Neuronal stem cell (in vitro differentiated cells): Measurements from ENCODE around the gene HEY2.

Source experiments
- DNase-seq: peaks from one replicate; pipeline ENCODE4 v3.0.0-alpha.2; 2013; ENCODE audit warnings: low spot score
- H2AFZ ChIP-seq: one replicate; pipeline ENCODE4 v1.6.1; 2013; ENCODE audit warnings: mild to moderate bottlenecking, low read length, inconsistent platforms
- H2AK5ac ChIP-seq: 2 replicates; pipeline ENCODE4 v1.6.1; 2013; ENCODE audit warnings: low read depth, mild to moderate bottlenecking, inconsistent platforms, low read length, moderate library complexity, mixed read lengths
- H2BK120ac ChIP-seq: 2 replicates; pipeline ENCODE4 v1.6.1; 2013; ENCODE audit warnings: low read depth, mild to moderate bottlenecking, inconsistent platforms, low read length, moderate library complexity, mixed read lengths
- H2BK12ac ChIP-seq: one replicate; pipeline ENCODE4 v1.6.1; 2013; ENCODE audit warnings: low read length, inconsistent platforms
- H2BK15ac ChIP-seq: 2 replicates; pipeline ENCODE4 v1.6.1; 2013; ENCODE audit warnings: mild to moderate bottlenecking, low read length, inconsistent platforms, mixed read lengths
- H2BK5ac ChIP-seq: one replicate; pipeline ENCODE4 v1.6.1; 2013; ENCODE audit warnings: inconsistent platforms, mild to moderate bottlenecking, low read length, moderate library complexity
- H3K14ac ChIP-seq: one replicate; pipeline ENCODE4 v1.6.1; 2013; ENCODE audit warnings: low read length, inconsistent platforms
- H3K18ac ChIP-seq: 2 replicates; pipeline ENCODE4 v1.6.1; 2013; ENCODE audit warnings: low read length, inconsistent platforms
- H3K23ac ChIP-seq: 2 replicates; pipeline ENCODE4 v1.6.1; 2013; ENCODE audit warnings: low read depth, mild to moderate bottlenecking, mixed read lengths, low read length, inconsistent platforms; ENCODE audit not compliant: poor library complexity
- H3K27ac ChIP-seq: replicated peaks from 3 replicates; pipeline ENCODE4 v1.5.1; 2013; ENCODE audit warnings: low read length, inconsistent platforms
- H3K27me3 ChIP-seq, 3 experiments: 2 replicates each; pipeline ENCODE4 v1.6.1; 2013; ENCODE audit warnings: low read length in 3 of 3, mild to moderate bottlenecking in 2 of 3, inconsistent platforms in 1 of 3, low read depth in 1 of 3, mixed read lengths in 1 of 3, moderate library complexity in 1 of 3; ENCODE audit not compliant: control insufficient read depth in 3 of 3, insufficient read depth in 3 of 3
- H3K36me3 ChIP-seq, 2 donors: replicated peaks in 1 of 2; 2 replicates each; pipeline ENCODE4 v1.6.1; 2013; ENCODE audit warnings: low read length in 2 of 2; ENCODE audit not compliant: control insufficient read depth in 2 of 2, insufficient read depth in 2 of 2
- H3K4ac ChIP-seq: 2 replicates; pipeline ENCODE4 v1.6.1; 2013; ENCODE audit warnings: inconsistent platforms, mild to moderate bottlenecking, low read length, moderate library complexity
- H3K4me1 ChIP-seq, 2 donors: 1 replicate in 1 of 2; 2 replicates in 1 of 2; pipeline ENCODE4 v1.6.1; 2013; ENCODE audit warnings: low read length in 2 of 2, low read depth in 1 of 2; ENCODE audit not compliant: control insufficient read depth in 2 of 2, insufficient read depth in 1 of 2
- H3K4me2 ChIP-seq: one replicate; pipeline ENCODE4 v1.6.1; 2013; ENCODE audit warnings: mild to moderate bottlenecking, low read length, inconsistent platforms; ENCODE audit not compliant: insufficient read depth, poor library complexity, severe bottlenecking
- H3K4me3 ChIP-seq, 2 donors: 2 replicates each; pipeline ENCODE4 v1.5.1; 2013; ENCODE audit warnings: low read length in 2 of 2, mild to moderate bottlenecking in 2 of 2, inconsistent platforms in 1 of 2, moderate library complexity in 1 of 2
- H3K79me1 ChIP-seq: one replicate; pipeline ENCODE4 v1.6.1; 2013; ENCODE audit warnings: low read depth, mild to moderate bottlenecking, inconsistent platforms, low read length, moderate library complexity
- H3K9ac ChIP-seq: one replicate; pipeline ENCODE4 v1.6.1; 2013; ENCODE audit warnings: mild to moderate bottlenecking, low read depth, low read length, inconsistent platforms; ENCODE audit not compliant: poor library complexity
- H3K9me3 ChIP-seq, 2 donors: replicated peaks in 1 of 2; 2 replicates each; pipeline versions ENCODE3 to v1.6.1; 2013; ENCODE audit warnings: low read length in 2 of 2, mild to moderate bottlenecking in 2 of 2, inconsistent platforms in 1 of 2, low read depth in 1 of 2, mixed read lengths in 1 of 2, moderate library complexity in 1 of 2; ENCODE audit not compliant: control insufficient read depth in 2 of 2, insufficient read depth in 1 of 2
- H4K8ac ChIP-seq: one replicate; pipeline ENCODE4 v1.6.1; 2013; ENCODE audit warnings: low read depth, mild to moderate bottlenecking, inconsistent platforms, low read length, moderate library complexity
- H4K91ac ChIP-seq: one replicate; pipeline ENCODE4 v1.6.1; 2013; ENCODE audit warnings: low read length, low read depth, mild to moderate bottlenecking, inconsistent platforms; ENCODE audit not compliant: poor library complexity
- WGBS, 2 donors: extraction: QIAGEN DNeasy Blood & Tissue Kit; methylation state at CpG; one replicate each; pipeline ENCODE4 v1.1.7; 2013; ENCODE audit warnings: missing lambda C conversion rate in 2 of 2, mixed read lengths in 1 of 2; ENCODE audit not compliant: insufficient read length in 2 of 2, insufficient replicate concordance in 1 of 2; ENCODE audit errors: extremely low coverage in 2 of 2; 5-methylcytosine and 5-hydroxymethylcytosine counted together

HEY2 gene

GRCh38 chr6:125780540-125781313, 31.3 kb downstream of the HEY2 start:
- Histone ChIP-seq H3K36me3 (no peaks in the 10 kb centered on the region), H3K4ac (no peak overlapping the region), H3K9ac (peak overlapping the region; percentile 71), H2BK12ac (no peak overlapping the region), H2AK5ac (no peak overlapping the region), H3K27me3 (peaks cover 0 to 5% (median 0%) of the 10 kb centered on the region in 3 experiments), H3K23ac (no peak overlapping the region), H4K8ac (no peak overlapping the region), H3K4me1 (no peaks in the 10 kb centered on the region), H3K14ac (no peak overlapping the region), H2BK5ac (no peak overlapping the region), H4K91ac (no peak overlapping the region), H3K79me1 (no peaks in the 10 kb centered on the region), H3K4me2 (peak overlapping the region; percentile 55), H3K27ac (no peak overlapping the region), H3K18ac (no peak overlapping the region), H3K4me3 (peak overlapping the region; percentile 57 to 79), H3K9me3 (peaks cover 0 to 5% of the 10 kb centered on the region in 2 donors), H2BK15ac (no peak overlapping the region), H2BK120ac (no peak overlapping the region), H2AFZ (peak overlapping the region; percentile 90)
- DNase-seq: peak; percentile 30
- no CpG with 5 or more reads among the region's 28 CpGs for WGBS, 2 donors

GRCh38 chr6:125781314-125781868, 32.0 kb downstream of the HEY2 start:
- DNase-seq: no peak
- no CpG with 5 or more reads among the region's 3 CpGs for WGBS, 2 donors

GRCh38 chr6:125784365-125784764, 34.9 kb downstream of the HEY2 start:
- H2BK120ac ChIP-seq: no peak overlapping the region

More at GRCh38 chr6:125781314-125781868, 32.0 kb downstream of the HEY2 start:
- H2BK15ac ChIP-seq: no peak overlapping the region
- no peak overlapping the region for H3K27ac ChIP-seq
- H3K18ac ChIP-seq: no peak overlapping the region
- H3K9ac ChIP-seq: no peak overlapping the region
- H3K4me3 ChIP-seq: peak overlapping the region; percentile 57 to 79
- H3K36me3 ChIP-seq: no peaks in the 10 kb centered on the region
- no peak overlapping the region for H2BK12ac ChIP-seq
- no peaks in the 10 kb centered on the region for H3K4me1 ChIP-seq
- H2AFZ ChIP-seq: peak overlapping the region; percentile 90
- no peak overlapping the region for H2BK120ac ChIP-seq
- no peak overlapping the region for H3K23ac ChIP-seq
- H3K79me1 ChIP-seq: no peaks in the 10 kb centered on the region
- peak overlapping the region; percentile 55 for H3K4me2 ChIP-seq
- H2AK5ac ChIP-seq: no peak overlapping the region
- peaks cover 0 to 5% of the 10 kb centered on the region in 2 donors for H3K9me3 ChIP-seq
- H2BK5ac ChIP-seq: no peak overlapping the region
- no peak overlapping the region for H3K4ac ChIP-seq
- H4K91ac ChIP-seq: no peak overlapping the region
- H3K14ac ChIP-seq: no peak overlapping the region
- H4K8ac ChIP-seq: no peak overlapping the region
- H3K27me3 ChIP-seq: peaks cover 0 to 5% (median 0%) of the 10 kb centered on the region in 3 experiments

GRCh38 chr6:125787791-125788190, 38.4 kb downstream of the HEY2 start:
- WGBS, 2 donors: no CpG with 5 or more reads among the region's 2 CpGs
- Histone ChIP-seq H3K79me1 (peaks cover 2% of the 10 kb centered on the region), H3K27me3 (no peaks in the 10 kb centered on the region), H2BK12ac (no peak overlapping the region), H2BK5ac (no peak overlapping the region), H4K91ac (no peak overlapping the region), H3K4me1 (peaks cover 5 to 6% of the 10 kb centered on the region in 2 donors), H2AK5ac (no peak overlapping the region), H3K4me3 (no peak overlapping the region), H3K9me3 (peaks cover 0 to 4% of the 10 kb centered on the region in 2 donors), H2AFZ (no peak overlapping the region), H3K14ac (no peak overlapping the region), H2BK15ac (no peak overlapping the region), H3K23ac (no peak overlapping the region), H3K36me3 (no peaks in the 10 kb centered on the region), H3K27ac (no peak overlapping the region), H3K4me2 (no peak overlapping the region), H3K18ac (no peak overlapping the region), H3K9ac (no peak overlapping the region), H3K4ac (no peak overlapping the region), H2BK120ac (no peak overlapping the region), H4K8ac (no peak overlapping the region)
- DNase-seq: no peak

More at GRCh38 chr6:125784365-125784764, 34.9 kb downstream of the HEY2 start:
- H2BK12ac ChIP-seq: no peak overlapping the region
- H3K27ac ChIP-seq: no peak overlapping the region
- no peaks in the 10 kb centered on the region for H3K79me1 ChIP-seq
- H3K36me3 ChIP-seq: no peaks in the 10 kb centered on the region
- no peak overlapping the region for H3K9ac ChIP-seq
- H3K4me2 ChIP-seq: no peak overlapping the region
- DNase-seq: no peak
- H3K23ac ChIP-seq: no peak overlapping the region
- no peak overlapping the region for H4K91ac ChIP-seq
- H3K4me1 ChIP-seq: peaks cover 0 to under 1% of the 10 kb centered on the region in 2 donors
- H3K27me3 ChIP-seq: no peaks in the 10 kb centered on the region
- peaks cover 0 to 5% of the 10 kb centered on the region in 2 donors for H3K9me3 ChIP-seq
- H3K4me3 ChIP-seq: no peak overlapping the region
- no CpG with 5 or more reads among the region's 2 CpGs for WGBS, 2 donors
- no peak overlapping the region for H3K18ac ChIP-seq
- no peak overlapping the region for H2BK15ac ChIP-seq
- no peak overlapping the region for H2BK5ac ChIP-seq
- no peak overlapping the region for H3K4ac ChIP-seq
- H2AFZ ChIP-seq: no peak overlapping the region
- H3K14ac ChIP-seq: no peak overlapping the region
- H4K8ac ChIP-seq: no peak overlapping the region
- H2AK5ac ChIP-seq: no peak overlapping the region
